ENCODE data around the gene FAM3A.
"Not testable (repeated sequence)": the region's sequence is repeated elsewhere in the genome, so short reads cannot be mapped to it uniquely, and the experiment has no call there.

FAM3A gene

GRCh38 chrX:154502989-154503388, 13.0 kb downstream of the FAM3A start:
- no peak for DNase-seq (ENCODE audit: low spot score)

- DNase-seq (ENCODE audit: low spot score): no peak
These were observed 13.9 kb downstream of the FAM3A start for GRCh38 chrX:154502098-154502497.

GRCh38 chrX:154501423-154501822, 14.6 kb downstream of the FAM3A start:
- DNase-seq (ENCODE audit: low spot score): not testable (repeated sequence)

- DNase-seq (ENCODE audit: low spot score): not testable (repeated sequence)
These were observed 19.4 kb downstream of the FAM3A start for GRCh38 chrX:154496591-154497137.

GRCh38 chrX:154495472-154495922, 20.5 kb downstream of the FAM3A start:
- no peak for DNase-seq (ENCODE audit: low spot score)

GRCh38 chrX:154494715-154495114, 21.3 kb downstream of the FAM3A start:
- no peak for DNase-seq (ENCODE audit: low spot score)

GRCh38 chrX:154490414-154491083, 25.5 kb downstream of the FAM3A start, which contains the start of gene SLC10A3:
Gene SLC10A3, minus strand, starts transcription at chrX:154490629. Its CDS starts 1,689 bp downstream, at chrX:154488940.
- peak; percentile 92 for DNase-seq (ENCODE audit: low spot score)

- no peak for DNase-seq (ENCODE audit: low spot score)
These were observed 26.0 kb downstream of the FAM3A start for GRCh38 chrX:154490021-154490413.

GRCh38 chrX:154489182-154489581, 26.9 kb downstream of the FAM3A start:
- DNase-seq (ENCODE audit: low spot score): no peak

- no peak for DNase-seq (ENCODE audit: low spot score)
These were observed 27.5 kb downstream of the FAM3A start for GRCh38 chrX:154488336-154489075.

- DNase-seq (ENCODE audit: low spot score): no peak
These were observed 28.3 kb downstream of the FAM3A start for GRCh38 chrX:154487518-154488290.

- DNase-seq (ENCODE audit: low spot score): peak; percentile 64
These were observed 29.4 kb downstream of the FAM3A start, which contains the start of gene UBL4A for GRCh38 chrX:154486396-154487207. Gene UBL4A, minus strand, starts transcription at chrX:154486615. Its CDS starts 31 bp downstream, at chrX:154486584.

- DNase-seq (ENCODE audit: low spot score): no peak
These were observed 30.0 kb downstream of the FAM3A start for GRCh38 chrX:154486052-154486395.

GRCh38 chrX:154485150-154486051, 30.6 kb downstream of the FAM3A start:
- DNase-seq (ENCODE audit: low spot score): no peak

GRCh38 chrX:154484255-154485149, 31.5 kb downstream of the FAM3A start:
- DNase-seq (ENCODE audit: low spot score): no peak

- DNase-seq (ENCODE audit: low spot score): no peak
These were observed 32.7 kb downstream of the FAM3A start for GRCh38 chrX:154483325-154483724.

GRCh38 chrX:154482786-154483185, 33.2 kb downstream of the FAM3A start:
- no peak for DNase-seq (ENCODE audit: low spot score)

GRCh38 chrX:154481911-154482601, 34.0 kb downstream of the FAM3A start:
- no peak for DNase-seq (ENCODE audit: low spot score)

- no peak for DNase-seq (ENCODE audit: low spot score)
These were observed 34.8 kb downstream of the FAM3A start for GRCh38 chrX:154481195-154481594.

Data from iPS-NIHi11 (cell line).